Adrenal gland (tissue), 12 donors: ENCODE measurements around the gene NHEJ1. TPM values are rescaled to one million over a fixed set of nuclear protein-coding genes. Genes with fewer than 3 reads are reported as not detected.

Experiments used
- DNase-seq, 7 donors: peaks; one replicate each; pipeline ENCODE4 v3.0.0-alpha.2; 2019 to 2020
- H3K27ac ChIP-seq, 5 donors: fragments of 200-600 bp; sonication (generic) in 4 of 5; 1 replicate in 3 of 5; 2 replicates in 2 of 5; pipeline versions ENCODE4 v1.5.1 to v1.8.0; 2016 to 2020; ENCODE audit warnings: mild to moderate bottlenecking in 1 of 5
- H3K27me3 ChIP-seq: fragments of 200-600 bp; 2 replicates; pipeline ENCODE4 v1.8.0; 2021
- H3K36me3 ChIP-seq, 2 donors: fragments of 200-600 bp; replicated peaks in 1 of 2; 1 replicate in 1 of 2; 2 replicates in 1 of 2; pipeline versions ENCODE4 v1.5.1 to v1.8.0; 2018 to 2022
- H3K4me1 ChIP-seq, 2 donors: fragments of 200-600 bp; replicated peaks in 1 of 2; 1 replicate in 1 of 2; 2 replicates in 1 of 2; pipeline versions ENCODE4 v1.5.1 to v1.8.0; 2018 to 2021
- H3K4me3 ChIP-seq, 4 donors: fragments of 200-600 bp; sonication (generic) in 3 of 4; one replicate each; pipeline ENCODE4 v1.5.1; 2016 to 2018
- H3K9me3 ChIP-seq, 3 donors: fragments of 200-600 bp; sonication (generic) in 1 of 3; replicated peaks in 1 of 3; 1 replicate in 2 of 3; 2 replicates in 1 of 3; pipeline versions ENCODE4 v1.5.1 to v1.8.0; 2016 to 2021
- CTCF ChIP-seq, 6 experiments: fragments of 450-650 bp in 4 of 6; fragments of 200-600 bp in 2 of 6; sonication (generic) in 1 of 6; IDR thresholded peaks; 1 replicate in 5 of 6; 2 replicates in 1 of 6; pipeline versions ENCODE4 v1.5.1 to v1.8.0; 2016 to 2021; ENCODE audit warnings: antibody characterized with exemption in 6 of 6, mild to moderate bottlenecking in 2 of 6, moderate library complexity in 1 of 6
- POLR2A ChIP-seq, 2 donors: fragments of 450-650 bp; IDR thresholded peaks; one replicate each; pipeline ENCODE4 v1.6.1; 2017; ENCODE audit warnings: antibody characterized with exemption in 2 of 2, mild to moderate bottlenecking in 2 of 2, moderate library complexity in 1 of 2
- WGBS, 4 donors: extraction: QIAGEN DNeasy Blood & Tissue Kit in 2 of 4; methylation state at CpG; one replicate each; pipeline versions ENCODE4 v1.1.5 to v1.1.7; 2013 to 2017; 5-methylcytosine and 5-hydroxymethylcytosine counted together
- intact Hi-C, 2 donors: fragments of 100-400 bp; cut with DNase I; formaldehyde crosslinking; loops; one replicate each; pipeline versions ENCODE4 v1.14.1 to v1.15.0; 2022 to 2023
- polyA plus RNA-seq, 3 donors: library from polyadenylated mRNA; stranded (reverse); fragments of 200-250 nt in 2 of 3; fragments of 350-450 nt in 1 of 3; fragmentation: Illumina TruSeq in 1 of 3; extraction: RNeasy Lipid Tissue Mini Kit (QIAGEN cat#74804) in 1 of 3; gene quantifications; one replicate each; pipeline ENCODE4 v1.2.3, GENCODE V29; 2013 to 2014
- total RNA-seq, 9 donors: library from RNA; depleted of rRNA in 4 of 9; stranded (reverse); fragments of >200 nt in 4 of 9; fragments of 120-200 nt in 1 of 9; fragmentation: NEBNext Ultra II Directional in 1 of 9; extraction: Animal tissue kit (Norgen Biotek cat#: 25700) in 1 of 9; gene quantifications; one replicate each; pipeline versions ENCODE4 v1.1.0 to v1.2.4, GENCODE V29; 2013 to 2023
- donor health status: healthy with polysubstance abuse.
- donor health status: Bipolar disorder and iron deficiency.
- donor health status: DM: yes; HTN: yes; CAD: no.
- donor health status: DM: no; HTN: no; CAD: no.
- donor health status: DM: no; HTN: no; CAD: no.
- donor health status: DM: yes; HTN: yes; CAD: no.

NHEJ1 gene
- total and polyA plus RNA-seq, 12 donors = 5.7 to 26.0 (median 17.1) TPM

- Histone ChIP-seq H3K27me3 (no peaks in the 10 kb centered on the region), H3K4me3 (no peak overlapping the region), H3K9me3 (no peaks in the 10 kb centered on the region), H3K36me3 (no peaks in the 10 kb centered on the region), H3K27ac (no peak overlapping the region), H3K4me1 (peaks cover 12 to 41% of the 10 kb centered on the region in 2 donors)
- intact Hi-C loops = no loop called here
- WGBS, 4 donors = 88 to 97% (median 94%) methylated on average over 16 of the region's 16 CpGs
- no peak for DNase-seq
- TF ChIP-seq CTCF (IDR thresholded peaks at IDR 0.05) (no peak), POLR2A (IDR thresholded peaks at IDR 0.05) (no peak)
These were observed 31.0 kb downstream of the NHEJ1 start for GRCh38 chr2:219129589-219129988.

- WGBS, 4 donors = 60 to 71% (median 67%) methylated on average over 7 of the region's 7 CpGs
- intact Hi-C loops = no loop called here
- Histone ChIP-seq H3K9me3 (no peaks in the 10 kb centered on the region), H3K27me3 (no peaks in the 10 kb centered on the region), H3K4me1 (peaks cover 15 to 43% of the 10 kb centered on the region in 2 donors), H3K27ac (no peak overlapping the region), H3K36me3 (no peaks in the 10 kb centered on the region), H3K4me3 (no peak overlapping the region)
- peak in 1 of 7 donors; percentile 11 for DNase-seq
- TF ChIP-seq CTCF (IDR thresholded peaks at IDR 0.05) (no peak), POLR2A (IDR thresholded peaks at IDR 0.05) (no peak)
These were observed 32.2 kb downstream of the NHEJ1 start for GRCh38 chr2:219128396-219128795.

GRCh38 chr2:219127037-219127635, 33.5 kb downstream of the NHEJ1 start:
- 61 to 75% (median 66%) methylated on average over 2 of the region's 2 CpGs for WGBS, 4 donors
- no peak for DNase-seq
- no peaks in the 10 kb centered on the region for H3K9me3 ChIP-seq
- peak overlapping the region in 3 of 5 donors; percentile 73 to 93 (median 91) for H3K27ac ChIP-seq
- no peak overlapping the region for H3K4me3 ChIP-seq
- intact Hi-C loops = no loop called here
- TF ChIP-seq POLR2A (IDR thresholded peaks at IDR 0.05) (no peak), CTCF (IDR thresholded peaks at IDR 0.05) (no peak)
- peaks cover 15 to 38% of the 10 kb centered on the region in 2 donors for H3K4me1 ChIP-seq
- H3K36me3 ChIP-seq = no peaks in the 10 kb centered on the region
- H3K27me3 ChIP-seq = no peaks in the 10 kb centered on the region

GRCh38 chr2:219126555-219126954, 34.1 kb downstream of the NHEJ1 start:
- TF ChIP-seq POLR2A (IDR thresholded peaks at IDR 0.05) (no peak), CTCF (IDR thresholded peaks at IDR 0.05) (no peak)
- DNase-seq = no peak
- Histone ChIP-seq H3K4me3 (no peak overlapping the region), H3K4me1 (peaks cover 15 to 38% of the 10 kb centered on the region in 2 donors), H3K27me3 (no peaks in the 10 kb centered on the region), H3K36me3 (no peaks in the 10 kb centered on the region), H3K9me3 (no peaks in the 10 kb centered on the region), H3K27ac (peak overlapping the region in 3 of 5 donors; percentile 73 to 93 (median 91))
- intact Hi-C loops = no loop called here
- WGBS, 4 donors = 82 to 89% (median 86%) methylated on average over 3 of the region's 3 CpGs
